Liver (tissue), 3 donors: ENCODE data around the gene GPX3.

Experiments used
- CTCF ChIP-seq: fragments of 150-350 bp; IDR thresholded peaks from 2 replicates; pipeline ENCODE4 v1.5.1; 2017; ENCODE audit warnings: improper control_type of control experiment, low read depth, low read length; ENCODE audit not compliant: missing input control
- RAD21 ChIP-seq, 2 donors: IDR thresholded peaks; 2 replicates each; pipeline ENCODE4 v1.6.1; 2016; ENCODE audit warnings: antibody characterized with exemption in 2 of 2, mild to moderate bottlenecking in 2 of 2
- RXRA ChIP-seq, 2 donors: IDR thresholded peaks; 2 replicates each; pipeline ENCODE4 v1.6.1; 2017 to 2018; ENCODE audit warnings: antibody characterized with exemption in 2 of 2, mild to moderate bottlenecking in 1 of 2
- TAF1 ChIP-seq: conservative IDR thresholded peaks from 2 replicates; pipeline ENCODE4 v1.6.1; 2016; ENCODE audit warnings: antibody characterized with exemption, mild to moderate bottlenecking
- ZBTB33 ChIP-seq: IDR thresholded peaks from 2 replicates; pipeline ENCODE4 v1.6.1; 2016; ENCODE audit warnings: antibody characterized with exemption
- donor health status: healthy.
- donor health status: healthy.

GRCh38 chr5:151053796-151054462 is 33.5 kb downstream of the GPX3 start:
- TF ChIP-seq RAD21 (IDR thresholded peaks at IDR 0.05) (no peak), CTCF (no peak), TAF1 (no peak), ZBTB33 (no peak), RXRA (IDR thresholded peaks at IDR 0.05) (no peak)
